HG02981 (cell line): ENCODE results near the gene DAB1.

Experiments
- ATAC-seq: cut with Tn5 transposase; IDR thresholded peaks from one replicate; pipeline ENCODE4 v1.9.1; 2021; ENCODE audit warnings: mild to moderate bottlenecking, moderate library complexity; ENCODE audit not compliant: unreplicated experiment

Gene DAB1

DNA sequence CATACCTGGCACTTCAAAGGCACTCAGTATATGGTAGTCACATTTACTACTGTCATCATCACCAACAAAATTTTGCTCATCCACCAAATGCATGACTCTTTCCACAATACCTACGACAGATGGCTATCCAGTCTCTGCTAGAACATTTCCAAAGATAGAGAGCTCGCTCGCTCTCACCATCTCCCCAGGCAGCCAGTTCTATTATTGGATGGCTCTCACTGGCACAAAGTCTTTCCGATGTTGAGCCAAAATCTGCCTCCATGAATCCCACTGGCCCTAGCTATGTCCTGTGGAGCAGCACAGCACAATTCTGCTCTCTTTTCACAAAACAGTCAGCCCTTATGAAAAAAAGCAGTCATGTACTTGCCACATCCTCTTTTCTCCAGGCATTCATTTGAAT, 102.1 kb downstream of the DAB1 start:
- ATAC-seq: no peak

DNA sequence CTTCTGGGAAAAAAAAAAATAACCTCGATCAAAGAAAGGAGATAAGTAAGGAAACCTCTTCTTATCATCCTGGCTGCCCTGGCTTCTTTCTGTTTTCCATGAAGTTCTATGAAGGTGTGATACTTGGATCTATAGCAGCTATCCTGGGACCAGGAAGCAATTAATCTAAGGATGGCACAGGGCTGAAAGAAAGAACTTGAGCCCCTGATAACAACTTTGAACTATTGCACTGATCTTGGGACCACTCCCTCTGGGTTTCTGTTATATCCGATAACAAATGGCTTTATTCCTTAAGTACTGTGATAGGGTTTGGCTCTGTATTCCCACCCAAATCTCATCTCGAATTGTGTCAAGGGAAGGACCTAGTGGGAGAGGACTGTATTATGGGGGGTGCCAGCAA, 104.1 kb downstream of the DAB1 start:
- no peak for ATAC-seq

GRCh38 chr1:57319165-57319564, 104.7 kb downstream of the DAB1 start:
- no peak for ATAC-seq

- no peak for ATAC-seq
These were observed 107.0 kb downstream of the DAB1 start for GRCh38 chr1:57316861-57317260.

DNA sequence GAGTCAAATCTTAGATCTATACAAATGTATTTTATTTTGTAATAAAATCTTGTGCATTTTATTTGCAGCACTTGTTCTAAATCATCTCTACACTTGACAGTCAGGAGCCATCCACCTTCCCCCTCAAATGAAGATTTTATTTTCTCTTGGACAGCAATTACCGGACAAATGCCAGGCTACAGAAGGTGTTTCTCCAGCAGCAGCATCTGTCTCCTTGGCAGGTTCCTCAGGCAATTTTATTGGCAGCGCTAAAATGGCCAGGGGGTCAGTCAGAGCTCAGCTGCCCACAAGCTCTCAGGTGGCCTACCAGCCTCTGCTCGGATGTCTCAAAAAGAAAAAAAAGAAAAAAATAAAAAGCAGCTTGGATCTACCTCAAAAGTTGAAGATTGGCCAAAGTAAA, 107.6 kb downstream of the DAB1 start:
- ATAC-seq: no peak

GRCh38 chr1:57312869-57313268, 111.0 kb downstream of the DAB1 start:
- ATAC-seq: no peak

DNA sequence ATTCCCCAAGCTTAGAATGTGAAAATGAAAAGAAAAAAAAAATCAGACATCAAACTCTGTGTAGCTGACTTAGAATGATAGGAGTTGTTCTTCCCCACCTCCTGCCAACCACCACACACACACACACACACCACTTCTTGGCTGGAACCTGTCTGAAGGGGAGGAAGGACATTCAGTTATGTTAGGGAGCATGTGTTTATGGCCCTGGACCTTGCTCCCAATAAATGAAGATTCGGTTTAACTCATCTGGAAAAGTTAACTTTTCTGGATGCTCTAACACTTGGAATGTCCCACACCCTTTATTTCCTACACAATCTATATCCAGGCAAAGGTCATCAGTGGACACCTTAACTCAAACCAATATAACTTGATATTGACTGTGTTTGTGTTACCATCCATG, 112.4 kb downstream of the DAB1 start:
- ATAC-seq: no peak

DNA sequence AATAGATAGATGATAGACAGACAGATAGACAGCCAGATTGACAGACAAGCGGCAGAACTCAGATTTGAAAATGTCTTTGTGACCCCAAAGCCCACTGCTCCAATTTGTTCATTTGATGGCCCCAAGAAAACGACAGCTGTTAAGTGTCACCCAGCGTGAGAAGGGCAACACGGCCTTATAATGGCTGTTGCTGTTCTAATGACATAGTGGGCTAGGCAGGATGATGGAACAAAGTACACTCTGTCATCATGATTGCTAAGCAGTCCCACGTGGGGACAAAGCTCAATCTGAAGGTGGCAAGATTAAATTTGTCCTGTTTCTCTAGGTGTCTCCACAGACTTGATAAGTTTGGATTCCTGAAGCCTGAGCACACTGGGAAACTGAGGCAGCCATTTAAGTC, 112.9 kb downstream of the DAB1 start:
- ATAC-seq: no peak

- no peak for ATAC-seq
These were observed 114.2 kb downstream of the DAB1 start for GRCh38 chr1:57309630-57310029.

DNA sequence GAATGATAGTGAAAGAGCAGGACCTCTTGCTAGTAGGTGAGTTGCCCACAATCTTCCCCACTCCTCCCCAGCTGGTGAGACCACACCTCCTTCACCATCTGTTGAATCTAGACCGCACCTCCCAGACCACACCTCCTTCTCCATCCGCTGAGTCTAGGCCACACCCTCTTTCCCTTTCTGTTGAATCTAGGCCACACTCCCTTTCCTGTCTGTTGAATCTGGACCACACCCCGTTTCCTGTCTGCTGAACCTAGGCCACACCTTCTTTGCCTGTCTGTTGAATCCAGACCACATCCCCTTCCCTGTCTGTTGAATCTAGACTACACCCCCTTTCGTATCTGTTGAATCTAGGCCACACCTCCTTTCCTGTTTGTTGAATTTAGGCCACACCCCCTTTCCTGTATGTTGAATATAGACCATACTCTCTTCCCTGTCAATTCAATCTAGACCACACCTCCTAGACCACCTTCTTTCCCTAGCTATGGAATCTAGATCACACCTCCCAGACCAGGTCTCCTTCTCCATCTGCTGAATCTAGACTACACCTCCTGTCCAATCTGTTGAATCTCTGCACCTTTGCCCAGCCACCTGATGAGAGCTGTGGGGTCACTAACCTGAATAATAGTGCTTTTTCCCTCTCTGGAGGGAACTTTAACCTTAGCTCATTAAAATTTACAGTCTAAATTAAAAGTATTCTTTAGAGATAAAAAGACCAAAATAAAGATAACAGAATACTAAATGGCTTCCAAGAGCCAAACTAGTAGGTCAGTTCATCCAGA, 116.3 kb downstream of the DAB1 start:
- peak; percentile 54 for ATAC-seq

DNA sequence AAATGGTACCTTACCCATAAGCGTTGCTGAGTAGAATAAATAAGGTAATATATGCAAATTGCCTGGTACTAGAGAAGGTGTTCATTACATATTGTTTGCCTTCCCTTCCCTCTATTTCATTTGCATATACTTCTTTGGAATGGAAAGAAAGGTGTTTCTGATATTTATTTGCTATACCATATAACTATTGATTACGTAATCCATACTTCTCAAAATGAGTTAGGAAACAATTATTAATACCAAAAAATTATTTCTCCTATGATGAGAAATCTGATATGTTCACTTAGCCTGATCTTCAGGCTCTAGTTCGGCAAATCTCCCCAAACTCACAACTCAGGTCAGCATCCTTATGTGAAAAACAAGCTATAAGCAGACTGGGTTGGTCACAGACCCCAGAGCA, 119.3 kb downstream of the DAB1 start:
- no peak for ATAC-seq

DNA sequence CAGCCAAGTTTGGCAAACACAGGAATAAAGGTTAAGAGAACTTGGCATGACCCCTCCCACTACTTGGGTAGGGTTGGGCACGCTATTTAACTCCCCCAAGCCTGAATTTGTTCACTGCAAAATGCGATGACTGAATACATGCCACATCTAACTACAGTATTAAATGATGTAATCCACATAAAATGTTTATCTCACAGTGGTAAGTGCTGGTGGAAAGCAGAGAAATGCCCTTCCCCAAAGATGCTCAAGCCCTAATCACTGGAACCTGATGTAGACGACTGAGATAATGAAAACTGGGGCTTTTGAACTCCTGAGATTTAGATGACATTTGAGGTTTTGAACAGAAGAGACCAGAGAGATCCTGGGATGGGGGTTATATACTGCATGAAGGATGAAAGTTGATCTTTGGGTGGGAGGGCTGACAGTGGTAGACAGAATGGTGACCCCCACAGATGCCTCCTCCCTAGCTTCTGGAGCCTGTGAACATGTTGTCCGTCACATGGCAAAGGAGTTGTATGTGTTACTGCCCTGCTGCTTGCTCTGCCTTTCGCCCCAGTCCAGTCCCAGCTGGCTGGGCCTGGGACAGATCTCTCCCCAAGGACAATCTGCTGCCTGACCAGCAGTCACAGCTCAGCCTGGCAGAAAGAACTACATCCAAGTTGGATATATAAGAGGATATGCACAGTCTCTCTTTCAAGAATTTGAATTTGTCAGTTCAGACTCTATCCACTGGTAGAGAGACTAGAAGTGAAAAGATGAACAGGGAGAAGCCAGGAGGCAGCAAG, 120.9 kb downstream of the DAB1 start:
- ATAC-seq: no peak

DNA sequence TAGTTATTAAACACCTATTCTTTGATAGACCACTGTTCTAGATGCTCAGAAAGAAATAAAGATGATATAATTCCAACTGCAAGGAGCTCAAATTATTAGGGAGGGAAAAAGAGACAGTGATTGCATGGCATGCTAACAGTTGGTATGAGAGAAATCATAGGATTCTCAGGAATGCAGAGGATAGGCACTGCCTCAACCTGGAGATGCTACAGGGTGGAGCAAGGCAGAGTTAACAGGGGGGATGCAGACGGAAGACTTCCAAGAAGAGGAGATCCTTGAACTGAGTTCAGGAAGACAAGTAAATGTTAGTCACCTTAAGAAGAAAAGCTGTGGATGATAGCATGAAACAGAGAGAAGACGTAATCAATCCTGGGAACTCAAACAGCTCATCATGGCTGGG, 123.7 kb downstream of the DAB1 start:
- ATAC-seq: no peak

DNA sequence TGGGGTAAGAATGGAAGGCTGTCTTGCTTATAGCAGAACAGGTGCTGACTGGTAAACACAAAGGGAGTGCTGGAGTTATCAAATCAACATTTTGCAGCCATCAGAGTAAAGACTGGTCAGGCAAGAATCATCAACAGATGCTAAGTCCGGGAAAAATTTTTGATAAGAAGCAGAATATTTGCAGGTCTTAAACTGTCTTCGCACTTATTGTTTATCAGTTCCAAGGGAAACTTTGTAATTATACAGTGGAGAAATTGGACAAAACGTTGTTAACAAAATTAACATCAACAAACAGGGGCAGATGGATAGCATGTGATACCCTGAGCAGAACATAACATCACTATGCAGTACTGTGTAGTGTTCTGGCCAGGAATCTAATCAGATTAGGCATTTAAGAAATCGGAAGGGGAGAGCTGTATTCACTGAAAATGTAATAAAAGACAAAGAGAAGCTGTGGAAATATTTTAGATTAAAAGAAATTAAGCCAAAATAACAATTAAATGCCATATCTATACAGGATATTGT, 127.1 kb downstream of the DAB1 start:
- no peak for ATAC-seq

- ATAC-seq: no peak
These were observed 128.5 kb downstream of the DAB1 start for GRCh38 chr1:57295326-57295725.

DNA sequence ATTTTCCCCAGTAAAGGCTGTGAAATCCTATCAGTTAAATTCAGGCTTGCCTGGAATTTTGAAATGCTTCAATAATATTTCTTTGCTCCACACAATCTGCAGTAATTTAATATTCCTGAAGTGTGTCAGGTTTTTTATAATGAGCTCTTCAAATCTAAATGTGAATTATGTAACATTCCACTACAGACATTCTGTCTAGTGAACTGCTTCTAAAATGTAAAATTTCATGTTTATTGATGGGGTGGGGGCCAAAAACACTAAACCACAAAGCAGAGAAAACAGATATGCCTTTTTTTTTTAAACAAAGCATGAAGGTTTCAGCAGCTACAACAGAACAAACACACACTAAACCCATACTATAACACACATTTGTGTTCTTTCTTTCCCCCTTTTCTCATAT, 129.7 kb downstream of the DAB1 start:
- ATAC-seq: no peak

DNA sequence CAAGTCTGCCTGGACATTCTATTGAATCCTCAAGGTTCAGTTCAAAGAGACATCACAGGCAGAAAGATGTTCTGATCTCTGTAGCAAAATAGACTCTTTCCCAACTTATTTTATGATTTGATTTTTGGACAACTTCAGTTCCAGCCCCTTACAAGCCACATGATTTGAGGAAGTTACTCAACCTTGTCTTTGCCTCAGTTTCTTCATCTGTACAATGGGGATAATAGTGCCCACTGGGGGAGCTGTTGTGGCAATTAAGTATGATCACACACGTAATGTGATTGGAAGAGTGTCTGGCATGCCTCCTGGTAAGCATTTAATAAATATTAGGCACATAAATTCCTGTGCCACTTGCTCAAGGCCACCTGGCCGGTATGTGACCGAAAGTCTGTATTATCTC, 130.6 kb downstream of the DAB1 start:
- ATAC-seq: no peak

GRCh38 chr1:57289781-57290180, 134.1 kb downstream of the DAB1 start:
- no peak for ATAC-seq

- ATAC-seq: no peak
These were observed 137.9 kb downstream of the DAB1 start for GRCh38 chr1:57285992-57286391.

DNA sequence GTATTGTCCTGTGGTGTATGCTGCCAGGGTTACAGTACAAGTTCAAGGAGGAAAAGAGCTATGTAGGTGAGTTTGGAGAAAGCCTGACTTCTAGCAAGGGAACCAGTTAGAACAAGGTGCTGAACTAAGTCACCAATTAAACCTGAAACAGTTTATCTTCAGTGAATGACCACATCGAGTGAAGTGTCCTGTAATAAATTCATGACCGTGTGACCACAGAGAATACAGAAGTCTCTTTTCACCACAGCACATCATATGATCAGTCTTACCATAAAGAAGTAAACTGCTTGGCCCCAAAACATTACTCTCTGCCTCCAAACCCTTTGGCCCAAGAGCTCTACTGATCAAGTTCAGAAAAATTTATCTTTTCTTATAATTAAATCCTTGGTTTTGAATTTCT, 141.4 kb downstream of the DAB1 start:
- no peak for ATAC-seq

GRCh38 chr1:57281324-57281723, 142.5 kb downstream of the DAB1 start:
- ATAC-seq: no peak
